Parathyroid adenoma (tissue), 2 donors: ENCODE data around the gene DCDC2C.

Source experiments
- H2AFZ ChIP-seq: fragments of 300-600 bp; sonication (generic); one replicate; pipeline ENCODE4 v1.7.0; 2017; ENCODE audit warnings: antibody characterized with exemption, mild to moderate bottlenecking
- H3K27ac ChIP-seq: fragments of 300-600 bp; sonication (generic); one replicate; pipeline ENCODE4 v1.7.0; 2017
- H3K27me3 ChIP-seq: fragments of 300-600 bp; sonication (generic); one replicate; pipeline ENCODE4 v1.7.0; 2017; ENCODE audit warnings: low read length; ENCODE audit not compliant: control insufficient read depth, insufficient read depth
- H3K36me3 ChIP-seq: fragments of 300-600 bp; sonication (generic); one replicate; pipeline ENCODE4 v1.7.0; 2017; ENCODE audit warnings: low read length; ENCODE audit not compliant: control insufficient read depth, insufficient read depth
- H3K4me1 ChIP-seq: fragments of 300-600 bp; sonication (generic); one replicate; pipeline ENCODE4 v1.7.0; 2017; ENCODE audit warnings: control low read depth
- H3K4me2 ChIP-seq: fragments of 300-600 bp; sonication (generic); one replicate; pipeline ENCODE4 v1.7.0; 2017; ENCODE audit warnings: low read length
- H3K4me3 ChIP-seq: fragments of 300-600 bp; sonication (generic); one replicate; pipeline ENCODE4 v1.7.0; 2017; ENCODE audit warnings: low read depth, low read length
- H3K79me2 ChIP-seq: fragments of 300-600 bp; sonication (generic); one replicate; pipeline ENCODE4 v1.7.0; 2017; ENCODE audit warnings: control low read depth
- H3K9ac ChIP-seq: fragments of 300-600 bp; sonication (generic); one replicate; pipeline ENCODE4 v1.7.0; 2017; ENCODE audit warnings: mild to moderate bottlenecking
- H3K9me3 ChIP-seq: fragments of 300-600 bp; sonication (generic); one replicate; pipeline ENCODE4 v1.7.0; 2017; ENCODE audit warnings: low read length; ENCODE audit not compliant: control insufficient read depth
- TF ChIP-seq, protein P1 (sequence below): fragments of 300-600 bp; sonication (generic); IDR thresholded peaks from one replicate; pipeline ENCODE4 v1.7.0; 2017; ENCODE audit warnings: antibody characterized with exemption, mild to moderate bottlenecking
- donor health status: primary hyperparathyroidism.

Gene DCDC2C

DNA sequence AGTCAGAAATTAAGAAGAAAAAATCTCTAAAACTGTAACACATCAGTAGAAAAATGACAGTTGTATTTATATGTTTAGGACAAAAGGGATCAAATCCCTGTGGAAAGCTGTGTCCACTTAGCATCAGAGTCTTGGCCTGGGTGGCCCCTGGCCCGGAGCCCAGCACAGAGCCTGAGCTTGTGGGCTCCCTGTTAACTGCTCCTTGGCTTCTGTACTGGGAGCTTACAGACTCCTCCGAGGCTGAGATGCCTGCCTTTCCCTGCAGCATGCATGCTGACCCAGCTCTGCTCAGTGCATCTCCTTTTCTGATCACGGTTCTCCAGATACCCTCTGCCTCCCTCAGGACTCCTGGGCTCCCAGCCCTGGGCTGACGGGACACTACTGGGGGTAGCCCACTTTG, 98.1 kb downstream of the DCDC2C start:
- Histone ChIP-seq H3K27ac (no peak overlapping the region), H3K9me3 (no peaks in the 10 kb centered on the region), H3K79me2 (no peaks in the 10 kb centered on the region), H3K4me2 (no peak overlapping the region), H2AFZ (no peak overlapping the region), H3K4me3 (no peak overlapping the region), H3K36me3 (no peaks in the 10 kb centered on the region), H3K4me1 (no peaks in the 10 kb centered on the region), H3K27me3 (no peaks in the 10 kb centered on the region), H3K9ac (no peak overlapping the region)
- TF ChIP-seq, protein P1, sequence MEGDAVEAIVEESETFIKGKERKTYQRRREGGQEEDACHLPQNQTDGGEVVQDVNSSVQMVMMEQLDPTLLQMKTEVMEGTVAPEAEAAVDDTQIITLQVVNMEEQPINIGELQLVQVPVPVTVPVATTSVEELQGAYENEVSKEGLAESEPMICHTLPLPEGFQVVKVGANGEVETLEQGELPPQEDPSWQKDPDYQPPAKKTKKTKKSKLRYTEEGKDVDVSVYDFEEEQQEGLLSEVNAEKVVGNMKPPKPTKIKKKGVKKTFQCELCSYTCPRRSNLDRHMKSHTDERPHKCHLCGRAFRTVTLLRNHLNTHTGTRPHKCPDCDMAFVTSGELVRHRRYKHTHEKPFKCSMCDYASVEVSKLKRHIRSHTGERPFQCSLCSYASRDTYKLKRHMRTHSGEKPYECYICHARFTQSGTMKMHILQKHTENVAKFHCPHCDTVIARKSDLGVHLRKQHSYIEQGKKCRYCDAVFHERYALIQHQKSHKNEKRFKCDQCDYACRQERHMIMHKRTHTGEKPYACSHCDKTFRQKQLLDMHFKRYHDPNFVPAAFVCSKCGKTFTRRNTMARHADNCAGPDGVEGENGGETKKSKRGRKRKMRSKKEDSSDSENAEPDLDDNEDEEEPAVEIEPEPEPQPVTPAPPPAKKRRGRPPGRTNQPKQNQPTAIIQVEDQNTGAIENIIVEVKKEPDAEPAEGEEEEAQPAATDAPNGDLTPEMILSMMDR = no peak

DNA sequence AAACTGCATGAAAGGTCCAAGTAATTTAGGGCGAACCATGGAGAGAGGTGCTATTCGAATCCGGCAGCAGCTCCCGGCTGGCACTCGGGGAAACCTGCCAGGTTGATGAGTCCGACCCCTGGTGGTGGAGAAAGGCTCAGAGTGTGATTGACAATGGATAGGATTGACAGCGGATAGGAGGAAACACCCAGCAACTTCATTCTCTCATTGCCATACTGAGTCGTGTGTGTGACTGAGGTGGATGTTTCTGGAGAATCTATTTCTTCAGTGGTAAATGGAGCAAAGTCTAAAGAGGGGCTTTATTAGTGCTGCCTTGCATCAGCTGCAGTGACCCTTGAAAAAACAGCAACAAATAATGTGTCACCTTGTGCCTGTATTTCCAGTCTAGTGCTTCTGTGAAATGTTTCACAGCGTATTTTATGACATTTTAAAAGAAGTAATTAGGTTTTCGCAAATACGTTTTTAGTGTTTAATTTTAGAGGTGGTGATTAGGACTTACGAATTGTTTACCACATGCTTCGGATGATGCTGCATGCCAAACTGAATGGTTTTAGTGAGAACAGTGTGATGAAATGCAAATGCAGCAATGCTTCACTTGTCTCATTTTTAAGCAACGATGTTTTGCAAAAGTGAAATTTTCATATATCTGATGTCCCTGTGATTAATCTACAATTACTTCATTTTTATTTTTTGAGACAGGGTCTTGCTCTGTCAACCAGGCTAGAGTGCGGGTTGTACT, 102.0 kb downstream of the DCDC2C start:
- H3K36me3 ChIP-seq = no peaks in the 10 kb centered on the region
- H3K9ac ChIP-seq = no peak overlapping the region
- H3K79me2 ChIP-seq = no peaks in the 10 kb centered on the region
- H3K4me1 ChIP-seq = no peaks in the 10 kb centered on the region
- no peak overlapping the region for H3K4me3 ChIP-seq
- no peak overlapping the region for H3K27ac ChIP-seq
- no peaks in the 10 kb centered on the region for H3K27me3 ChIP-seq
- no peaks in the 10 kb centered on the region for H3K9me3 ChIP-seq
- no peak overlapping the region for H3K4me2 ChIP-seq
- no peak overlapping the region for H2AFZ ChIP-seq
- TF ChIP-seq, protein P1 = no peak

DNA sequence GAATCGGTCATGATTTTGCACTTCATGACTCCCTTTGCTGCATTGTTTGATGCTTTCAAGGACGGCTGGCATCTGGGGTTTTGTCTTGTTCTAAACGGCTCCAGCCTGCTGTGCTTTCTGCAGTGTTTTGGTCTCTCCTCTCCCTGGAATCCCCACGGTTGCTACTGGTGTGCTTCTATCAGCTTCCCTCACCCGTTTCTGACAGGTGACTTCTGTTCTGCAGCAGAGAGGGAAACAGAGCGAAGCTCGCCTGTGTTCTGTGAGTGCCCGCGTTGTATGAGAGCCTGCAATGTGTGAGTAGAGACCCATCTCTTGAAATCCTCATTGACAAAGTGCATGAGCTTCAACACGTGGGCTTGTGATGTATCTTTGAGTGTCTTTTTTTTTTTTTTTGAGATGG, 102.8 kb downstream of the DCDC2C start:
- Histone ChIP-seq H3K4me3 (no peak overlapping the region), H3K27ac (no peak overlapping the region), H3K9ac (no peak overlapping the region), H3K27me3 (no peaks in the 10 kb centered on the region), H3K9me3 (no peaks in the 10 kb centered on the region), H3K79me2 (no peaks in the 10 kb centered on the region), H3K36me3 (no peaks in the 10 kb centered on the region), H3K4me2 (no peak overlapping the region), H2AFZ (no peak overlapping the region), H3K4me1 (no peaks in the 10 kb centered on the region)
- TF ChIP-seq, protein P1 = no peak

DNA sequence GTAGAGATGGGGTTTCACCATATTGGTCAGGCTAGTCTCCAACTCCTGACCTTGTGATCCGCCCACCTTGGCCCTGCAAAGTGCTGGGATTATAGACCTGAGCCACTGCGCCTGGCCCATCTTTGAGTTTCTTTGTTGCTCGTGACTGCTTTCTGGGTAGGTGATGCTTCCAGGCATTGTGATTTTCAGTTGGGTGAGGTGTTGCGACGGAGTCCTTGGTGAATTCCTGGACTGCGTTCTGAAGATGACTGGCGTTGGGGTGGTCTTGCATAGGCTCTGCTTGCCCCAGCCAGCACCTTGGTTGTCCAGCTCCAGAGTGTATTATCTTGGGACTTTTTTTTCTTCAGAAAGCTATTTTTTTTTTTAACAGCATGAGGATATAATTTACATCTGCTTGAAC, 103.4 kb downstream of the DCDC2C start:
- no peak overlapping the region for H3K4me2 ChIP-seq
- H3K79me2 ChIP-seq = no peaks in the 10 kb centered on the region
- H2AFZ ChIP-seq = no peak overlapping the region
- no peaks in the 10 kb centered on the region for H3K9me3 ChIP-seq
- TF ChIP-seq, protein P1 = no peak
- no peak overlapping the region for H3K27ac ChIP-seq
- no peaks in the 10 kb centered on the region for H3K27me3 ChIP-seq
- no peaks in the 10 kb centered on the region for H3K36me3 ChIP-seq
- no peaks in the 10 kb centered on the region for H3K4me1 ChIP-seq
- no peak overlapping the region for H3K9ac ChIP-seq
- H3K4me3 ChIP-seq = no peak overlapping the region

DNA sequence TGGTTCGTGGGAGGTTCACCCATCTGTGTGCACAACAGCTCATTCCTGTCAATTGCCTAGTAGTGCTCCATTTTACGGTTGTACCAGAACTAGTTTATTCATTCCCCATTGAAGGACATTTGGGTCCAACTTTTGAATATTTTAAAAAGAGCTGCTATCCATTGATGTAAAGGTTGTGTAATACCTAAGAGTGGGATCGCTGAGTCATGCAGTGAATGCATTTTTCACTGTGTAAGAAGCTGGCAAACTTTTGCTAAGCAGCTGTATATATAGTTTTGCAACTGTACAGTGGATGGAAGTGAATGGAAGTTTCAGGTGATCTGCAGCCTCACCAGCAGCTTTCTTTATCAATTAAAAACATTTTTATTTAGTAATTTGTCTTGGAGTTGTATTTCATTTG, 104.5 kb downstream of the DCDC2C start:
- Histone ChIP-seq H3K9me3 (no peaks in the 10 kb centered on the region), H3K4me1 (no peaks in the 10 kb centered on the region), H3K4me3 (no peak overlapping the region), H3K27ac (no peak overlapping the region), H2AFZ (no peak overlapping the region), H3K4me2 (no peak overlapping the region), H3K36me3 (no peaks in the 10 kb centered on the region), H3K9ac (no peak overlapping the region), H3K79me2 (no peaks in the 10 kb centered on the region), H3K27me3 (no peaks in the 10 kb centered on the region)
- TF ChIP-seq, protein P1 = no peak
